Esophagus muscularis mucosa (tissue), 4 donors: ENCODE measurements around the gene THAP4. TPM values are rescaled to one million over a fixed set of nuclear protein-coding genes. Genes with fewer than 3 reads are reported as not detected.
A peak's percentile ranks its signal among the peaks of the same experiment; 100 is the strongest.

Experiments used
- DNase-seq: peaks from one replicate; pipeline ENCODE4 v3.0.0-alpha.2; 2017; ENCODE audit errors: extremely low spot score
- H3K27ac ChIP-seq, 4 donors: fragments of 200-600 bp; sonication (generic); replicated peaks in 1 of 4; 1 replicate in 3 of 4; 2 replicates in 1 of 4; pipeline ENCODE4 v1.5.1; 2016 to 2019; ENCODE audit warnings: mild to moderate bottlenecking in 1 of 4
- H3K27me3 ChIP-seq, 4 donors: fragments of 200-600 bp; sonication (generic); one replicate each; pipeline versions ENCODE4 v1.5.1 to v1.6.0; 2016 to 2019
- H3K36me3 ChIP-seq, 4 donors: fragments of 200-600 bp; sonication (generic); one replicate each; pipeline ENCODE4 v1.5.1; 2016 to 2019
- H3K4me1 ChIP-seq, 4 donors: fragments of 200-600 bp; sonication (generic); one replicate each; pipeline ENCODE4 v1.5.1; 2016 to 2019
- H3K4me3 ChIP-seq, 4 donors: fragments of 200-600 bp; sonication (generic); 1 replicate in 2 of 4; 2 replicates in 2 of 4; pipeline ENCODE4 v1.5.1; 2016 to 2019; ENCODE audit warnings: mild to moderate bottlenecking in 4 of 4, moderate library complexity in 1 of 4
- H3K9me3 ChIP-seq, 4 donors: fragments of 200-600 bp; sonication (generic); 1 replicate in 3 of 4; 2 replicates in 1 of 4; pipeline ENCODE4 v1.5.1; 2016 to 2019
- EP300 ChIP-seq: sonication (generic); formaldehyde crosslinking; IDR thresholded peaks from one replicate; pipeline ENCODE4 v1.6.1; 2017; ENCODE audit warnings: antibody characterized with exemption
- POLR2A ChIP-seq: fragments of 450-650 bp; IDR thresholded peaks from one replicate; pipeline ENCODE4 v1.6.1; 2017; ENCODE audit warnings: antibody characterized with exemption, moderate library complexity, mild to moderate bottlenecking, low read depth
- POLR2AphosphoS5 ChIP-seq, 2 donors: sonication (generic); formaldehyde crosslinking; IDR thresholded peaks; one replicate each; pipeline ENCODE4 v1.6.1; 2017; ENCODE audit warnings: antibody characterized with exemption in 2 of 2
- WGBS: methylation state at CpG from one replicate; pipeline ENCODE4 v1.1.5; 2018; 5-methylcytosine and 5-hydroxymethylcytosine counted together
- intact Hi-C: fragments of 100-400 bp; cut with DNase I; formaldehyde crosslinking; loops from one replicate; pipeline ENCODE4 v1.15.1; 2023
- total RNA-seq, 4 donors: library from RNA; depleted of rRNA; stranded (reverse); fragments of >200 nt; gene quantifications; one replicate each; pipeline versions ENCODE4 v1.1.0 to v1.2.1, GENCODE V29; 2016
- TF ChIP-seq, protein P1 (sequence below), 3 experiments: fragments of 200-600 bp in 2 of 3; fragments of 450-650 bp in 1 of 3; sonication (generic) in 2 of 3; IDR thresholded peaks; one replicate each; pipeline ENCODE4 v1.5.1; 2017 to 2019; ENCODE audit warnings: antibody characterized with exemption in 3 of 3, mild to moderate bottlenecking in 2 of 3, moderate library complexity in 1 of 3

The THAP4 gene
- total RNA-seq, 4 donors from 2014 or later, result 37.0 to 69.8 (median 49.6) TPM

DNA sequence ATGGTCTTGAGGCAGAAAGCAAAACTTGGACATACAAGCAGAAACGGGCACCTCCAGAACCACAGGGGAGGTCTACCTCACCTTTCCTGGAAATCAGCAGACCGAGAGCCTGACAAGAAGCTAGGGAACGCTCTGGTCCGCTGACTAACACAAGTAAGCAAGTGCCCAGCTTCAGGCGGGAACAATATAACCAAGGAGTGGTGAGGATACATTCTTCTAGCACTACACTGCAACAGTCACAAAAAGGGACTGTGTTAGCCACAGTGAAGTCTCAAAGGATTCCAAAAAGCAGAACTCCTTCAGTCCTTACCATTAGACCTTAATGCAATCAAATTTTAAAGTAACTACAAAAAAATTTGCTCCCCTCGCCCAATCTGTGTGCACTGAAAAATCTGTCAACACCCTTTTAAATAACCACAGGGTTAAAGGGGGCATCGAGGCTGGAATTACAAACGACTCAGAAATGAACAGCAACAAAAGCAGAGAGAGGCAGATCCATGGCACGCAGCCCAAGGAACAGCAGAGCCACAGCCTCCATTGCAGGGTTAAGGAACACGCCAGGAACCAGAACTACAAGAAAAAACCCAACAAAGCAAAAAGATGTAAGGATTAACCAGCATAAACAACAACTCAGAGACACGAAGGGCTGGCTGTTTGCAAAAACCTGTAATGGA, 7.1 kb downstream of the THAP4 start:
- no peak overlapping the region for H3K4me3 ChIP-seq
- DNase-seq, result no peak
- H3K36me3 ChIP-seq, result peaks cover 22 to 63% (median 55%) of the 10 kb centered on the region in 4 donors
- intact Hi-C loops, result no loop called here
- H3K9me3 ChIP-seq, result no peaks in the 10 kb centered on the region
- 75% methylated on average over 11 of the region's 11 CpGs for WGBS
- peaks cover 0 to 43% (median 17%) of the 10 kb centered on the region in 4 donors for H3K4me1 ChIP-seq
- peak overlapping the region in 1 of 4 donors; percentile 35 for H3K27ac ChIP-seq
- TF ChIP-seq, protein P1, sequence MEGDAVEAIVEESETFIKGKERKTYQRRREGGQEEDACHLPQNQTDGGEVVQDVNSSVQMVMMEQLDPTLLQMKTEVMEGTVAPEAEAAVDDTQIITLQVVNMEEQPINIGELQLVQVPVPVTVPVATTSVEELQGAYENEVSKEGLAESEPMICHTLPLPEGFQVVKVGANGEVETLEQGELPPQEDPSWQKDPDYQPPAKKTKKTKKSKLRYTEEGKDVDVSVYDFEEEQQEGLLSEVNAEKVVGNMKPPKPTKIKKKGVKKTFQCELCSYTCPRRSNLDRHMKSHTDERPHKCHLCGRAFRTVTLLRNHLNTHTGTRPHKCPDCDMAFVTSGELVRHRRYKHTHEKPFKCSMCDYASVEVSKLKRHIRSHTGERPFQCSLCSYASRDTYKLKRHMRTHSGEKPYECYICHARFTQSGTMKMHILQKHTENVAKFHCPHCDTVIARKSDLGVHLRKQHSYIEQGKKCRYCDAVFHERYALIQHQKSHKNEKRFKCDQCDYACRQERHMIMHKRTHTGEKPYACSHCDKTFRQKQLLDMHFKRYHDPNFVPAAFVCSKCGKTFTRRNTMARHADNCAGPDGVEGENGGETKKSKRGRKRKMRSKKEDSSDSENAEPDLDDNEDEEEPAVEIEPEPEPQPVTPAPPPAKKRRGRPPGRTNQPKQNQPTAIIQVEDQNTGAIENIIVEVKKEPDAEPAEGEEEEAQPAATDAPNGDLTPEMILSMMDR (IDR thresholded peaks at IDR 0.05), result no peak
- TF ChIP-seq POLR2A (no peak), POLR2AphosphoS5 (IDR thresholded peaks at IDR 0.05) (no peak), EP300 (no peak)
- no peaks in the 10 kb centered on the region for H3K27me3 ChIP-seq

DNA sequence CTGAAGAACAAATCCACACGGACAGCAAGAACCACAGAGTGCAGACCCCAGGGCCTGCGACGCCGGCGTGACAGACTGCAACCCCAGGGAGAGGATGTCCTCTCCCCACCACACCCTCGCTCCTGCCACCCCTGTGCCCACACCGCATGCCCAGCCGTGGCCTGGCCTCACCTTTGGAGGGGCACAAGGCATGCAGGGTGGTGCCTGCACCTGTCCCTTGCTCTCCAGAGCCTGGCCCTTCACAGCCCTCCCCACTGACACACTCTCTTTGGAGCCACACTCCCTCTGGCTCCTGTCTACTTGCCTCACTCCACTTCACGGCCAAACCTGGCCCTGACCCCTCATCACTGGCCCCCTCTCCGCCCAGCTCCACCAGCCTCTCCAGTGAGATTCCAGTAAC, 9.3 kb downstream of the THAP4 start:
- Histone ChIP-seq H3K4me3 (no peak overlapping the region), H3K4me1 (peaks cover 0 to 24% (median 9%) of the 10 kb centered on the region in 4 donors), H3K36me3 (peaks cover 9 to 55% (median 38%) of the 10 kb centered on the region in 4 donors), H3K27me3 (no peaks in the 10 kb centered on the region), H3K9me3 (no peaks in the 10 kb centered on the region), H3K27ac (no peak overlapping the region)
- DNase-seq, result no peak
- no peak for TF ChIP-seq POLR2A
- TF ChIP-seq POLR2AphosphoS5 (IDR thresholded peaks at IDR 0.05), result no peak
- WGBS, result 88% methylated on average over 10 of the region's 10 CpGs
- intact Hi-C loops, result no loop called here

DNA sequence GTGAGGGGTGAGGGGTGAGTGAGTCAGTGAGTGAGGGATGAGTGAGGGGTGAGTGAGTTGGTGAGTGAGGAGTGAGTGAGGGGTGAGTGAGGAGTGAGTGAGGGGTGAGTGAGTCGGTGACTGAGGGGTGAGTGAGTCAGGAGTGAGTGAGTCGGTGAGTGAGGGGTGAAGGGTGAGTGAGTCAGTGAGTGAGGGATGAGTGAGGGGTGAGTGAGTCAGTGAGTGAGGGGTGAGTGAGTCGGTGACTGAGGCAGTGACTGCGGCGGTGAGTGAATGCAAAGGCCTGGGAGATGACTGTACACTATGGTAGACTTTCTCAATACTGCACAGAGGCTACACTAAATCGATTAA, 16.6 kb downstream of the THAP4 start:
- Histone ChIP-seq H3K27me3 (no peaks in the 10 kb centered on the region), H3K9me3 (no peaks in the 10 kb centered on the region), H3K27ac (no peak overlapping the region), H3K36me3 (peaks cover 0 to 16% (median 9%) of the 10 kb centered on the region in 4 donors), H3K4me1 (peaks cover 8 to 20% (median 19%) of the 10 kb centered on the region in 4 donors), H3K4me3 (no peak overlapping the region)
- intact Hi-C loops, result no loop called here
- TF ChIP-seq, protein P1 (IDR thresholded peaks at IDR 0.05), result no peak
- TF ChIP-seq EP300 (no peak), POLR2A (no peak), POLR2AphosphoS5 (IDR thresholded peaks at IDR 0.05) (no peak)
- 94% methylated on average over 6 of the region's 6 CpGs for WGBS
- no peak for DNase-seq

DNA sequence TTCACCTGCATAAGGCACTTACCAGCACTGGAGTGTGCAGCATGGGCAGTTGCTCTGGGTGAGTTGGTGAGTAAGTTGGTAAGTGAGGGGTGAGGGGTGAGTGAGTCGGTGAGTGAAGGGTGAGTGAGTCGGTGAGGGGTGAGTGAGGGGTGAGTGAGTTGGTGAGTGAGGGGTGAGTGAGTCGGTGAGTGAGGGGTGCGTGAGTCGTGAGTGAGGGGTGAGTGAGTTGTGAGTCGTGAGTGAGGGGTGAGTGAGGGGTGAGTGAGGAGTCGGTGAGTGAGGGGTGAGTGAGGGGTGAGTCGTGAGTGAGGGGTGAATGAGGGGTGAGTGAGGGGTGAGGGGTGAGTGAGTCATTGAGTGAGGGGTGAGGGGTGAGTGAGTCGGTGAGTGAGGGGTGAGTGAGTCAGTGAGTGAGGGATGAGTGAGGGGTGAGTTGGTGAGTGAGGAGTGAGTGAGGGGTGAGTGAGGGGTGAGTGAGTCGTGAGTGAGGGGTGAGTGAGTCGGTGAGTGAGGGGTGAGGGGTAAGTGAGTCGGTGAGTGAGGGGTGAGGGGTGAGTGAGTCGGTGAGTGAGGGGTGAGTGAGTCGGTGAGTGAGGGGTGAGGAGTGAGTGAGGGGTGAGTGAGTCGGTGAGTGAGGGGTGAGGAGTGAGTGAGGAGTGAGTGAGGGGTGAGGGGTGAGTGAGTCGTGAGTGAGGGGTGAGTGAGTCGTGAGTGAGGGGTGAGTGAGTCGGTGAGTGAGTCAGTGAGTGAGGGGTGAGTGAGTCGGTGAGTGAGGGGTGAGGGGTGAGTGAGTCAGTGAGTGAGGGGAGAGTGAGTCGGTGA, 17.1 kb downstream of the THAP4 start:
- Histone ChIP-seq H3K4me3 (no peak overlapping the region), H3K9me3 (no peaks in the 10 kb centered on the region), H3K27ac (no peak overlapping the region), H3K36me3 (peaks cover 0 to 16% (median 9%) of the 10 kb centered on the region in 4 donors), H3K27me3 (no peaks in the 10 kb centered on the region), H3K4me1 (peaks cover 8 to 20% (median 19%) of the 10 kb centered on the region in 4 donors)
- WGBS, result 94% methylated on average over 20 of the region's 20 CpGs
- intact Hi-C loops, result no loop called here
- no peak for DNase-seq
- TF ChIP-seq POLR2A (no peak), POLR2AphosphoS5 (IDR thresholded peaks at IDR 0.05) (no peak), EP300 (no peak)
- TF ChIP-seq, protein P1 (IDR thresholded peaks at IDR 0.05), result no peak

DNA sequence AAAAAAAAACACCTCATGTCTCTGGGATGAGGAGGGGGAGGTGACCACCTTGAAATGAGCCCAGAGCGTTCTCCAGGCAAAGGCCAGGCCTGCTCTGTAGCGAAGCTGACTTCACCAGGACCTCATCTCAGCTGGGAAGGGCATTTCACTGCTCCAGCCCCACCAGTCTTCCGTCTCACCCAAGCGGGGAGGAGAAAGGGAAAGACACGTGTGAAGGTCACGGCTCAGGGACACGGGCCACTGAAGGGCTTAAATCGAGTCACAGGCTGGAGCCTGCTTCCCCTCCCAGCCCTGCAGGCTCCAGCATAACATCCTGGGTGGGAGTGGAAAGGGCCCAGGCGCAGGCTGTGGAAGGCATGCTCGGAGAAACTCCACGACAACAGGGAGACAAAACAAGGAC, 18.1 kb downstream of the THAP4 start:
- Histone ChIP-seq H3K27ac (no peak overlapping the region), H3K36me3 (peaks cover 0 to 16% (median 8%) of the 10 kb centered on the region in 4 donors), H3K4me3 (no peak overlapping the region), H3K9me3 (no peaks in the 10 kb centered on the region), H3K27me3 (no peaks in the 10 kb centered on the region), H3K4me1 (peaks cover 8 to 20% (median 19%) of the 10 kb centered on the region in 4 donors)
- 93% methylated on average over 11 of the region's 11 CpGs for WGBS
- intact Hi-C loops, result no loop called here
- DNase-seq, result no peak
- no peak for TF ChIP-seq POLR2A
- TF ChIP-seq, protein P1 (IDR thresholded peaks at IDR 0.05), result no peak
- TF ChIP-seq EP300, result no peak
- TF ChIP-seq POLR2AphosphoS5 (IDR thresholded peaks at IDR 0.05), result no peak
